ENCODE results near the gene DGKZ.

GRCh38 chr11:46427364-46427763 lies 80.1 kb downstream of the DGKZ start:
- TF ChIP-seq CTCF (IDR thresholded peaks at IDR 0.05) (no peak), POLR2A (IDR thresholded peaks at IDR 0.05) (no peak)
